ENCODE results near the gene AK8. TPM values are rescaled to one million over a fixed set of nuclear protein-coding genes. Genes with fewer than 3 reads are reported as not detected.
"Not testable (repeated sequence)": the region's sequence is repeated elsewhere in the genome, so short reads cannot be mapped to it uniquely, and the experiment has no call there.

AK8 gene
- total RNA-seq, 2 donors from 2014 or later, result 0.26 TPM; not detected in 1

- intact Hi-C loops (cut with DNase I), result no loop called here
- Histone ChIP-seq H3K9me3 (no peaks in the 10 kb centered on the region), H3K4me3 (no peak overlapping the region), H3K27ac (no peak overlapping the region), H3K36me3 (replicated peaks in 1 of 2; ENCODE audit: insufficient read depth in 1 of 2, low read depth in 2 of 2) (no peaks in the 10 kb centered on the region), H3K27me3 (no peaks in the 10 kb centered on the region), H3K4me1 (no peaks in the 10 kb centered on the region)
- 81 to 83% methylated on average over 2 to 4 of the region's 4 CpGs for WGBS, 2 donors
- no peak for DNase-seq
- TF ChIP-seq, protein P1, sequence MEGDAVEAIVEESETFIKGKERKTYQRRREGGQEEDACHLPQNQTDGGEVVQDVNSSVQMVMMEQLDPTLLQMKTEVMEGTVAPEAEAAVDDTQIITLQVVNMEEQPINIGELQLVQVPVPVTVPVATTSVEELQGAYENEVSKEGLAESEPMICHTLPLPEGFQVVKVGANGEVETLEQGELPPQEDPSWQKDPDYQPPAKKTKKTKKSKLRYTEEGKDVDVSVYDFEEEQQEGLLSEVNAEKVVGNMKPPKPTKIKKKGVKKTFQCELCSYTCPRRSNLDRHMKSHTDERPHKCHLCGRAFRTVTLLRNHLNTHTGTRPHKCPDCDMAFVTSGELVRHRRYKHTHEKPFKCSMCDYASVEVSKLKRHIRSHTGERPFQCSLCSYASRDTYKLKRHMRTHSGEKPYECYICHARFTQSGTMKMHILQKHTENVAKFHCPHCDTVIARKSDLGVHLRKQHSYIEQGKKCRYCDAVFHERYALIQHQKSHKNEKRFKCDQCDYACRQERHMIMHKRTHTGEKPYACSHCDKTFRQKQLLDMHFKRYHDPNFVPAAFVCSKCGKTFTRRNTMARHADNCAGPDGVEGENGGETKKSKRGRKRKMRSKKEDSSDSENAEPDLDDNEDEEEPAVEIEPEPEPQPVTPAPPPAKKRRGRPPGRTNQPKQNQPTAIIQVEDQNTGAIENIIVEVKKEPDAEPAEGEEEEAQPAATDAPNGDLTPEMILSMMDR (IDR thresholded peaks at IDR 0.05), result no peak
- TF ChIP-seq POLR2A (IDR thresholded peaks at IDR 0.05), result no peak
- no peak for ATAC-seq
Observed at GRCh38 chr9:132723809-132724208, 154.3 kb downstream of the AK8 start.

DNA sequence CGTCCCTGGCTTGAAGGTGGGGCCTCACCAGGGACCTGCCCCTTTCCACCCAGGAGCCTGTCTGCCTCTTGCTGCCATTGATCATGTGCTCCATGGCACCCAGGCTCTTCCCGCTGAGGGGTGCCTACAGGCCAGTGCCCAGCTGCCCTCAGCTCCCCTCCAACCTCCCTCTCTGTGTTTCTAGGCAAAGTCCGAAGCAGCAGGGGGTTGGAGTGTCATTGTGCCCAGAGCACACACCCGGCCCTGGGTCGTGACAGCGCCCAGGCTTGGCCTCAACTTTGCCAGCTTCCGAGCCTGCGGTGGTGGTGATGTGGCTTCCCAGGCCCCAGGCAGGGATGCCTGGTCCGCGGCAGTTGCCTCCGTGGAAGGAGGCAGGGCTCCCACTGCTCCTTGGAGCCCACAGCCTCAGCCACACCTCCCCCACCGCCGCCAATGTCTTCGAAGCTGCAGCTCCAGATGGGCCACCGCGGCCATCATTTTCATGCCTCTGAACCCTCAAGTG, 155.5 kb downstream of the AK8 start:
- H3K9me3 ChIP-seq, result no peaks in the 10 kb centered on the region
- H3K36me3 ChIP-seq (replicated peaks in 1 of 2; ENCODE audit: insufficient read depth in 1 of 2, low read depth in 2 of 2), result no peaks in the 10 kb centered on the region
- H3K27ac ChIP-seq, result no peak overlapping the region
- H3K4me1 ChIP-seq, result no peaks in the 10 kb centered on the region
- no peak for TF ChIP-seq POLR2A (IDR thresholded peaks at IDR 0.05)
- TF ChIP-seq, protein P1 (IDR thresholded peaks at IDR 0.05), result no peak
- ATAC-seq (no peak), DNase-seq (no peak)
- 71 to 80% methylated on average over 12 to 13 of the region's 16 CpGs for WGBS, 2 donors
- no peaks in the 10 kb centered on the region for H3K27me3 ChIP-seq
- intact Hi-C loops (cut with DNase I), result no loop called here
- H3K4me3 ChIP-seq, result no peak overlapping the region

DNA sequence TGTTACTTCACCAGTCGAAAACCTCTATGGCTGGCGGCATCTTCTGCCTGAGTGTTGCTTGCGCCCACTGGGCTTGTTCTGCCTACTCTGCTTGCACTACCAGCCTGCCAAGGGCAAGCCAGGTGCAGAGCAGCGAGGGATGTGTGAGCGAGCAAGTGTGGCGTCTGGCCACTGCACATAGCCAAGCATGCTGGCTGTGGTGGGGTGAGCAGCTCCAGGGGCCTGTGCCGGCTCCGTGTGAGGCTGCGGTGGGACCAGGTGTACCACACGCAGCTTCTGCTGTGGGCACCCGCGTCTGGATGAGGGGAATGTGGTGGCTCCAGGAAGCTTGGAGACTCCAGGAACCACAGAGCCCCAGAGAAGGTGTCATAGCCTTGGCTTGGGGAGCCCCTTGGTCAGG, 156.4 kb downstream of the AK8 start:
- TF ChIP-seq, protein P1 (IDR thresholded peaks at IDR 0.05), result no peak
- no peak for TF ChIP-seq POLR2A (IDR thresholded peaks at IDR 0.05)
- intact Hi-C loops (cut with DNase I), result no loop called here
- WGBS, 2 donors, result 77 to 81% methylated on average over 6 to 12 of the region's 12 CpGs
- Histone ChIP-seq H3K9me3 (no peaks in the 10 kb centered on the region), H3K36me3 (replicated peaks in 1 of 2; ENCODE audit: insufficient read depth in 1 of 2, low read depth in 2 of 2) (no peaks in the 10 kb centered on the region), H3K27me3 (no peaks in the 10 kb centered on the region), H3K27ac (no peak overlapping the region), H3K4me1 (no peaks in the 10 kb centered on the region), H3K4me3 (no peak overlapping the region)
- DNase-seq (no peak), ATAC-seq (no peak)

DNA sequence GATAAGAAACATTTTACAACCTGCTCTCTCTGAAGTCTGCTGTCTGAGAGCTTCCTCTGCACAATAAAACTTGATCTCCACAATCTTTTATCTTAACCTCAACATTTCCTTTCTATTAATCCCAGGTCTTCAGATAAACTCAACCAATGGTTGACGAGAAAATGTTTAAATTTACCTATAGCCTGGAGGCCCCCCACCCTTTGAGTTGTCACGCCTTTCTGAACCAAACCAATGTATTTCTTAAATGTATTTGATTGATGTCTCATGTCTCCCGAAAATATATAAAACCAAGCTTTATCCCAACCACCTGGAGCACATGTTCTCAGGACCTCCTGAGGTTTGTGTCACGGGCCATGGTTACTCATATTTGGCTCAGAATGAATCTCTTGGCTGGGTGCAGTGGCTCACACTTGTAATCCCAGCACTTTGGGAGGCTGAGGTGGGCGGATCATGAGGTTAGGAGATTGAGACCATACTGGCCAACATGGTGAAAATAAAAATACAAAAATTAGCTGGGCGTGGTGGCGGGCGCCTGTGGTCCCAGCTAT, 159.6 kb downstream of the AK8 start:
- 71 to 74% methylated on average over 8 of the region's 8 CpGs for WGBS, 2 donors
- H3K4me3 ChIP-seq; DNase-seq; ATAC-seq; intact Hi-C loops (cut with DNase I); H3K9me3 ChIP-seq; H3K27me3 ChIP-seq; H3K36me3 ChIP-seq (replicated peaks in 1 of 2; ENCODE audit: insufficient read depth in 1 of 2, low read depth in 2 of 2); H3K4me1 ChIP-seq; H3K27ac ChIP-seq: not testable (repeated sequence)

- Histone ChIP-seq H3K9me3 (no peaks in the 10 kb centered on the region), H3K27ac (no peak overlapping the region), H3K27me3 (no peaks in the 10 kb centered on the region), H3K4me3 (no peak overlapping the region), H3K36me3 (replicated peaks in 1 of 2; ENCODE audit: insufficient read depth in 1 of 2, low read depth in 2 of 2) (no peaks in the 10 kb centered on the region), H3K4me1 (no peaks in the 10 kb centered on the region)
- DNase-seq (no peak), ATAC-seq (no peak)
- intact Hi-C loops (cut with DNase I), result no loop called here
- TF ChIP-seq, protein P1 (IDR thresholded peaks at IDR 0.05), result no peak
- TF ChIP-seq POLR2A (IDR thresholded peaks at IDR 0.05), result no peak
- 55 to 69% methylated on average over 13 of the region's 13 CpGs for WGBS, 2 donors
Observed at GRCh38 chr9:132717326-132717945, 160.6 kb downstream of the AK8 start.

Data from body of pancreas (tissue), 4 donors.